GM21367 (cell line): ENCODE data around the gene LYZL4.

ENCODE experiments used
- ATAC-seq: cut with Tn5 transposase; IDR thresholded peaks from one replicate; pipeline ENCODE4 v1.9.1; 2021; ENCODE audit not compliant: unreplicated experiment

Gene LYZL4

GRCh38 chr3:42428830-42429229 is 18.4 kb upstream of the LYZL4 start:
- no peak for ATAC-seq

DNA sequence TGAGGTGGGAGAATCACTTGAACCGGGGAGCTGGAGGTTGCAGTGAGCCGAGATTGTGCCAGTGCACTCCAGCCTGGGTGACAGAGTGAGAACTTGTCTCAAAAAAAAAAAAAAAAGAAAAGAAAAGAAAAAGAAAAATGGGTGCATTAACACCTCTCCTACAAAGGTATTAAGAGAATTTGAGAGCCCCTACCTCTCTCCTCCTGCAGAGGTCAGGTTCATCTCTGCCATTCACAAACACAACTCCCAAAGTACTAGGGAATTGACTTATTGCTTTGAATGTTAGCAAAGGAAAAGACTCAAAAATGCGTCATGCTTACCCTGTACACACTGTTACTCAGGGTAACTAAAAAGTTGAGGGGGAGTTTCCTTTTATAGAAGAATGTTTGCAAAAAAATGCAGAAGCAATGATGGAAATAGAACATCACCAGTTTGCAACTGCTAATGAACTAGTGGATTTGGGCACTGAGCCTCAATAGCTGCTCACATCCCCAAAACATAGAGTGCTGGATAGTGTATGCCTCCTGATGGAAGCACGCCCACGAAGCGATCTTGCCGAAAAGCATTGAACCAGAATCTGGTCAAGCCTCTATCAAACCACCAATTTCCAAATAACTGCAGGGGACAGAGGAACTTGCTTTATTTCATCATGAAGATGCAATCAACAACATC is 15.5 kb upstream of the LYZL4 start:
- ATAC-seq: no peak

- no peak for ATAC-seq
These were observed 14.5 kb upstream of the LYZL4 start for GRCh38 chr3:42424911-42425310.

GRCh38 chr3:42421818-42422796 is 11.7 kb upstream of the LYZL4 start:
- ATAC-seq: no peak

DNA sequence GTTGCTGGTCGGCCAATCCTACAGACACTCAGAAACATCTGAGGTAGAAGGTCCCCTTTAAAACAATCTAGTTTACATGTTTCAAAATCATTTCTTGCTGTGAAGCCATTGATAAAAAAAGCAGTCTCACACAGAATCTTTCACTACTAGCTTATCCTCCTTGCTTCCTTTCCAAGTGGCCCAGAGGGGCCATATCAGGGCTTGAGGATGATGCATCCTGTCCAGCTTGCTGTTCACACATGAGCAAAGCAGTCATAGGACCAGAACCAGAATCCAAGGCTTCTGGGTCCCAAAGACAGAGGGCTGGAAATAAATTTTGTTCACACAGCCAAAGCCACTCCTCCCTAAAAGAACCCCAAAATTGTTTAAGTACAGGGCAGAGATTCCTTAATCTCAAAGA is 9.2 kb upstream of the LYZL4 start:
- ATAC-seq: no peak

DNA sequence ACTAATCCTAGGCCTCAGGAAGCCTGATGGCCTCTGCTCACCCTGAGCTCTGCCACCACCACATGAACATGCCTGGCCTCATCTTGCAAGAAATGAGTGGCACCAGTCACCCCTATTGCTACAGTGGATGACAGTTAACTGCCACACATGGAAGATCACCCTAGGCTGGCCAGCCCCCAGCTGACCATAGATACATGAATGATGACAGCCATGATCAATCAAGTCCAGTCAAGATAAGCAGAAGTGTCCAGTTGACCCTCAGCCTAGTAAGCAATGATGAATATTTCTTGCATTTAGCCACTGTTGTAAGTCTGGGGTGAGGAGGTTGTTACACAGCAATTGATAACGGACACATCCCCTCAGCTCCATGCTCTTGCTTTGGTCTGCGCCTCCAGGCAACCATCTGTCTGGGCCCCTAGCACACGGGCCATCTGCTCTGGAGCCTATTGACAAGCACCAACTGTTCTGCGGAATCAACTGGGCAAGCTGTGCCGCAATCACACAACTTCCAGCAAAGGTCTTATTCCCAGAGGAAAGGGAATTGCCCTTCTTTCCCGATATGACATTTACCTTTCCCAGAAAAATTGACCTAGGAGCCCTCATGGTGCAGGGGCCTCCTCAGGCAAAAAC is 2.2 kb upstream of the LYZL4 start:
- no peak for ATAC-seq

- ATAC-seq: no peak
These were observed 1.0 kb upstream of the LYZL4 start for GRCh38 chr3:42411429-42411828.

DNA sequence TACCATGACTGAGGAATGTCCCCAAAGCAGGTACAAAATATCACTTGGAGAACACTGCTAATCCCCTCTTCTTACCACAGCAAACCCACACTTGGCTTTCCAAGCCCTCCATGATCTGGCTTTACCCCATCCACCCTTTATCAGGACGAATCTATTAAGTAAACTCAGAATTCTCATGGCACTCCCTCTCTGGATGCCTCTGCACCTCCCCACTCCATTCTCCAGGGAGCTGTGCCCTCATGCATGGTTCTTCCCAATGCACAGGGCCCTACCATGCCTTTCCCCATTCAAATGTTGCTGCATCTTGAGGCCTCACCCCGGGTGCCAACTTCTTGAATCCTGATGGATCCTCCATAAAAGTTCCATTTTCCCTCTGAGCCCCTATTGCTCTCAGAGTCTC is 2.3 kb downstream of the LYZL4 start:
- ATAC-seq: no peak

DNA sequence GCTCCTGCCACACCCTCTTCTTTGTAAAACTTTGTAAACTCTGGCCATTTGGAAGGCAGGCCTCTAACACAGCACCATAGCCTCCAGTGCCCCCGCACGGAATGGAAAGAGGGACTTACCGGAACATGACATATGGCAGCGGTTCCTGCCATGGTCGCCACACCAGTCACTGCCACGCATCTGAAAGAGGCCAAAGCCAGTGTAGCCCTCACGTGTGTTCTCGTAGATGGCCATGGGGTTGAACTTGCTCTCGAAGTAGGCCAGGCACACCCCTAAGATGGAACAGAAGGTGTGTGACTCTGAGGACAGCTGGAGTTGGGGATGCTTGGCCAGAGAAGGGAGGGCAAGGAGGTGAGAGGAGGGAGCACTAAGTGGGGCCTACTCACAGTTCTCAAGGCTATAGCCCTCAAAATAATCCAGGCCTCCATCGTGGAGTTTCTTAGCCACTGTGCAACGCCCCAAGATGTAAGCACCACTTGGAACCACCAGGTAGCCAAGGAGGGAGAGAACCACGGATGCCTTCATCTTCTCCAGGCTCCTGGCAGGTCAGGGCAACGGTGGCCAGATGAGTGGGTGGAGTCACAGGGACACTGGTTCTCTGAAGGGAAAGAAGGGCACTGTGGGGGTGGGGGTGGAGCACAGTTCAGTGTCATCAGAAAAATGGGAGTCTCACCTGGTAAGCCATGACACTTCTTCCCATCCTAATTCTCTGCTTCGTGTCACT is 3.5 kb downstream of the LYZL4 start:
- ATAC-seq: no peak

DNA sequence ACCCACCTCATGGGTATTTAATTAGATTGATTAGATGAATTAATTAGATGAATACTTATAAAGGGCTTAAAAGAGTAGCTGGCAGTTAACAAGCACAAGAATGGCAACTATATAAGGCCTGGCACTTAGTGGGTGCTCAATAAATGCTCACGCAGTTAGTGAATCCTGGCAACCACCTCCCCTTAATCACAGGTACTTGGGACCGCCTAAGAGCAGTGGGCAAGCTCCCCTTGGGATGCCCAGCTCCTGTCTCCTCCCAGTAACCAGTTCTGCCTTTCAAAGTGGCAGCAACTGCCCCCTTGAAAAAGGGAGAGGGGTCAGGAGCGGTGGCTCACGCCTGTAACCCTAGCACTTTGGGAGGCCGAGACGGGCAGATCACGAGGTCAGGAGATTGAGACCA is 4.6 kb downstream of the LYZL4 start:
- ATAC-seq: no peak

GRCh38 chr3:42403737-42404136 is 6.7 kb downstream of the LYZL4 start:
- no peak for ATAC-seq

GRCh38 chr3:42402394-42403096 is 7.9 kb downstream of the LYZL4 start:
- ATAC-seq: no peak

DNA sequence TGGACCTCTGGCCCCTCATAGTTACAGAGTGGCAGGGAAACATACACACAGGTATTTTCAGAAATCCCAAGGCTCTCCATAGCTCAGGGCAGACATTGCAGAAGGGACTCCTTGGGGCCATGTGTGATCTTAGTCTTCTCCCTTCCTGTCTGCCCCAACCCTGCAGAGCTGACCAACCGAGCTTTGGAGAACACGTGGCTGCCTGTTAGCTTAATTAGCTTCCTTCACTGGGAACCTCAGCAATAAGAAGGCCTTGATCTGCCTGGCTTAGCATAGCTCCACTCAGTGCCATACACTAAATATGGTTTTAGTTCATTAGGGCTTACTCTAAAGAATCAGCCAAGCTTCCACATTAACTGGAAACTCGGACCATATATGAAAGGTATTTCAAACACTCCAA is 12.3 kb downstream of the LYZL4 start:
- ATAC-seq: no peak

- no peak for ATAC-seq
These were observed 12.8 kb downstream of the LYZL4 start for GRCh38 chr3:42397644-42398043.

DNA sequence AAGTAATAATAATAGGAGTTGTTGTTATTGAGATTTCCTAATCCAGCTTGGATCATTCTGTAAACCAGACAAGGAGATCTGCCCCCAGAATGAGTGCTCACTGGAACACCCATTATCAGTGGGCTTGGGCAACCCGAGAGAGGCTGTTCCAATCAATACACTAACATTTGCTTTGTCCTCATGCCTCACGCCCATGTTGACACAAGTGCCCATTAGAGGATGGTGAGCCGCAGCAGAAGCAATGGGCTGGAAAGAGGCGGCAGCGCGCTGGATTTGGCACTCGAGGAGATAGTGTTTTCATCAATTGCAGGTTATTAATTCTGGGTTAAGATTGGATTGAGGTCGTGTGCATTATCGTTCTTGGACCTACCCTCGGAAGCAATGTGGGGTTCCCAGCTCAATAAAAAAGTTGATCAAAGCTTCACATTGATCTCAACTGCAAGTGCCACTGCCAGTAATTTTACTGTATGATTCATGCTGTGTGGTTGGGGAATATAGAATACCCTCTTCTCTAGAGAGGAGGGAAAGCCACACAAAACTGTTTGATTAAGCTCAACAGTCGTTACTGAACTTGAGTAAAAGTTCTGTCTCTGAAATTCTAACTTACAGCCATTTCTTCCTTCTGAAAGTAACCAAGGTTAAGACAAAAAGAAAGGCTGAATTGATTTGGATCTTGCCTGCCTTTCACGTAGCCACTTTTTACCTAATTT is 15.7 kb downstream of the LYZL4 start:
- ATAC-seq: no peak

DNA sequence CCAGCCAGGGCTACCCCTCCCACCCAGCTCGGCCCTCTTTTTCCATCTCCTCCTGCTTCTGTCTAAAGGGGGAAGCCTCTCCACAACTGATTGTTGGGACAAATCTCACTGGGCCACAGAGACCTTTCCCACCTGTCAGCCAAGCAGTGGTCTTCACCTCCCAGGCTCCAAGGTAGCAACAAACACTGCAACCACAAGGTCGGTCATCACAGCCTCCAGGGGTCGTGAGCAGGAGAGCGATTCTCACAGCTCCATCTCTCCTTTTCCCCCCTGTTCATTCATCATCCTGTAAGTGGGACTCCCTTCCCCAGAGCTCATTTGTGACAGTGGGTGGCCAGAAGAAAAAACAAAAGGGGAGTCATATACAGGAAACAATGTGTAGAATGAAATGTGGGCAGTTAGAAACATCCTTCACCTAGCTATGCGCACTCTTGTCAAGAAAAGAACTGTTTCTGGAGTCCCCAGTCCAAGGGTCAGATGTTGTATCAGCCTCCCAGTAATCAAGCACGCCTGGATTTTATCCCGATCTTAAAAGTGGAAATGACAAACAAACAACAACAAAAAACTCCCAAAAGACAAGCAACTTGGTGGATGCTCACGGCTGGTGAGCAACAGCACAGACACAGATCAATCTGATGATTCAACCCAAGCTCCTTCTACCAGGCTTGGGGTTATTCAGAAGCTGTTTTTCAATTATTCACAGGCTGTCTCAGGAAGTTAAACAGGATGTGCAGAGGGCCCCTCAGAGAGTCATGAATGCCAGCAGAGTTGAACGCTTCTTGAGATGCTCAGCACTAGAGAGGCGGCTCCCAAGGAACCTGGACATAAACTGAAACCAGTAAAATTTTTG is 22.4 kb downstream of the LYZL4 start:
- no peak for ATAC-seq

DNA sequence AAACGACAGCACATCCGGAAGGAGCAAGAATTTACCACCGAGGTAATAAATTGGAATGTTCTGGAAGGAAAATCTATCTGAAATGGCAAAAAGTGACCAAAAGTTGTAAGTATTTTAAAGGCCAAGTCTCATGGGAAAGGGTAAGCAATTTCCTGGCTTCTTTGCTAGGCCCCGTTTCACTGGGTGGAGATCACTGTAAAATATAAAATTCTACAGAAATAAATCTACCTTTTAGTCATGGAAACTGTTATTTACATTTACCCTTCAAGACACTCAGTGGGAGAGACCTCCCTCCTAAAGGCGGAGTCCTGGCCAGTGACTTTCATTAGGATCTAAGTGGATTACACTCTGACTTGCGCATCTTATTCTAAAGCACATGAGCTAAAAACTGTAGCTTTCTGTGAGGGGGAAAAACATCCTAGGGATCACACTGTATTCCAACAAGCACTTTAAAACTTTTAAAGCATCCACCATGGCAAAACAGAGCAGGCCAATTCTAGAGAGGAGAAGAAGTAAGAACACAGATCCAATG is 28.8 kb downstream of the LYZL4 start:
- no peak for ATAC-seq

DNA sequence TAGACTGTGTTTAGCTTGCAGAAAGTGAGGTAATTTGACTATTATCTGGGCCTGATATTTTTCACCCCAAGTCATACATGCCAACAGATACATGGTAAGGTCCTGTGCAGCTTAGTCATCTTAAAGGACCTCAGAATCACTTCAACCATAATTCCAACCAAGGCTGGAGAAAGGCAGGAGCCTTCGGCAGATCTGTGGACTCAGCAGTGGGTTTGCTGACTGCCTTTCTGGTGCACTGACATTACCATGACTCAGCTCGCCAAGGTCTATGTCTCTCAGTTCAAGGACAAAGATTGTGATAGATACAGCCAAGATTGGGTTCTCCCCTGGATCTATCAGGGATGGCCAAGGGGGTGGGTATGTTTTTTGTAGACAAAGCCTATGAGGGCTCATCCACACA is 32.7 kb downstream of the LYZL4 start:
- no peak for ATAC-seq

DNA sequence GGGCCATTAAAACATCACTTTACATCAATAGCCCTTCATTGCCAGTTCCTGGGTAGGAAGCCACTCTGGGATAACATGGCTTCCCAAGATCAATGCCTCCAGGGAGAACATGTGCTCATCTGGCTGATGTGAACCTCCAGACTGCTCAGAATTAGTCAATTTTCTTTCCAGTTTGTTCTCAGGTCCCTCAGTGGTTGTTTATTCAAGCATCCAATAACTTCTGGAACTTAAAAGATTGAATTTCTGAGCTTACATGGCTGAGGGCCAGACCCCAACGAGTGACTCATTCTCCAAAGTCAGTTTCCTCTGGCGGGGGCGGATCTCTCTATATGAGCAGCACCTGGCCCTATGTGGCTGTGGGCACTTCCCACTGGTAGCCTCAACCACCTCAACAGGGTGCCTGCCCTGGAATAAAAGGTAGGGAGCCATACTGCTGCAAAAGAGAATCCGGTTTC is 34.0 kb downstream of the LYZL4 start:
- no peak for ATAC-seq
